Choroid plexus epithelial cell (primary cell): ENCODE data around the gene SLC23A2.
"Not testable (repeated sequence)": the region's sequence is repeated elsewhere in the genome, so short reads cannot be mapped to it uniquely, and the experiment has no call there.

Experiments
- DNase-seq: peaks from one replicate; pipeline ENCODE4 v3.0.0-alpha.2; 2010; ENCODE audit warnings: low read depth
- H3K4me3 ChIP-seq: 2 replicates; pipeline ENCODE4 v1.5.1; 2011; ENCODE audit warnings: low read depth, mild to moderate bottlenecking, control low read depth, low read length, moderate library complexity
- TF ChIP-seq, protein P1 (sequence below): conservative IDR thresholded peaks from 2 replicates; pipeline ENCODE4 v1.5.1; 2011; ENCODE audit warnings: low read depth, mild to moderate bottlenecking, control low read depth, inconsistent platforms, low read length, moderate library complexity

Gene SLC23A2

DNA sequence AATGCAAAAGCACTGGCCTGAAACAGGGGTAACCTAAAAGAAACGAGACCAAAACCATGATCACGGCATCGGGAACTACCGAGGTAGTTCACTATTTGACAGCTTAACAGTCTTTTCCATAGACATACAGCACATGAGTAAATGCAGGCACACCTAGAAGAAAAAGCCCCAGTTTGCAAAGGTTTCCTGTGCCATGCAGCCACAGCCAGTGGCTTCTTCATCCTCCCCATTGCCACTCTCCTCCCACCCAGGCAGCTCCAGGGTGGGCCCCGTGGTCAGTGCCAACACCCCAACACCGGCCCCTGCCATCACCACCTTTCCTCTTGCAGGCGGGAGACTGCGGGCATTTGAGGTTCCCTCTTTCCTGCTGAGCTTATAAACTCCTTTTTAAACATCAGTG, 115.4 kb downstream of the SLC23A2 start:
- H3K4me3 ChIP-seq: no peak overlapping the region
- TF ChIP-seq, protein P1, sequence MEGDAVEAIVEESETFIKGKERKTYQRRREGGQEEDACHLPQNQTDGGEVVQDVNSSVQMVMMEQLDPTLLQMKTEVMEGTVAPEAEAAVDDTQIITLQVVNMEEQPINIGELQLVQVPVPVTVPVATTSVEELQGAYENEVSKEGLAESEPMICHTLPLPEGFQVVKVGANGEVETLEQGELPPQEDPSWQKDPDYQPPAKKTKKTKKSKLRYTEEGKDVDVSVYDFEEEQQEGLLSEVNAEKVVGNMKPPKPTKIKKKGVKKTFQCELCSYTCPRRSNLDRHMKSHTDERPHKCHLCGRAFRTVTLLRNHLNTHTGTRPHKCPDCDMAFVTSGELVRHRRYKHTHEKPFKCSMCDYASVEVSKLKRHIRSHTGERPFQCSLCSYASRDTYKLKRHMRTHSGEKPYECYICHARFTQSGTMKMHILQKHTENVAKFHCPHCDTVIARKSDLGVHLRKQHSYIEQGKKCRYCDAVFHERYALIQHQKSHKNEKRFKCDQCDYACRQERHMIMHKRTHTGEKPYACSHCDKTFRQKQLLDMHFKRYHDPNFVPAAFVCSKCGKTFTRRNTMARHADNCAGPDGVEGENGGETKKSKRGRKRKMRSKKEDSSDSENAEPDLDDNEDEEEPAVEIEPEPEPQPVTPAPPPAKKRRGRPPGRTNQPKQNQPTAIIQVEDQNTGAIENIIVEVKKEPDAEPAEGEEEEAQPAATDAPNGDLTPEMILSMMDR: no peak
- no peak for DNase-seq

DNA sequence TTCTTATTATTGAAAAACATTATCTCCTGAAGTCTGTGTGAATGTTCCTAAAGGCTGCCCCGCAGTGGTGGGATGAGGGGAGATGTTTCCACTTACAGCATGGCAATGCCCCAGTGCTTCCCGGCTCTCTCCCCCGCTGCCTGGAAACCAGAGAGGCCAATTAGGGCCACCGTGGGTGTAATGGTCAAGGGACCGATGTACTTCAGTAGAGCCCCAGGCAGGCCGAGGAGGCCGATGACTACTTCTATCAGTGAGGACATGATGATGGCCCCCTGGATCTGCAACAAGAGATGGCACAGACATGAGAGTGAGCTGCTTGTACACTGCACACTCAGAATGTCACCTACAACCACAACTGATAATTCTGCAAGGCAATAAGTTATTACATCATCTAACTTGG, 117.8 kb downstream of the SLC23A2 start:
- DNase-seq: no peak

DNA sequence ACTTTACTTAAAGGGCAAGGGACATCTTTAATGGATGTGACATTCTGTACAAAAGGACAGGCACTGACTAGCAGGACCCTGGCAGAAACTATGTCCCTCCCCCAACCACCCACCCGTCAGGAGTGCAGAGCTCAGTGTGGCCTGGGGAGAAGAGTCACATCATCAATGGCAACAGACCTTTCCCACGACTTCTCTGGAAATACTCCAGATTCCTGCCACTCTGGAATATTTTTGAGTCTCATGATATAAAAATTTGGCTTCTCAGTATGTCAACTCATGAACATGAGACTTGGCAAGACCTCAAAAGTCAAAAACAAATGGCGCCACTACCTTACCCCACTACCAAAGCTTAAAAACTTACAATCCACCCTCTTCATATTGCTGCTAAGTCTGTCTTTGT, 118.3 kb downstream of the SLC23A2 start:
- H3K4me3 ChIP-seq: no peak overlapping the region
- TF ChIP-seq, protein P1: no peak
- no peak for DNase-seq

More for the DNA sequence above, 117.8 kb downstream of the SLC23A2 start:
- TF ChIP-seq, protein P1: no peak
- H3K4me3 ChIP-seq: no peak overlapping the region

DNA sequence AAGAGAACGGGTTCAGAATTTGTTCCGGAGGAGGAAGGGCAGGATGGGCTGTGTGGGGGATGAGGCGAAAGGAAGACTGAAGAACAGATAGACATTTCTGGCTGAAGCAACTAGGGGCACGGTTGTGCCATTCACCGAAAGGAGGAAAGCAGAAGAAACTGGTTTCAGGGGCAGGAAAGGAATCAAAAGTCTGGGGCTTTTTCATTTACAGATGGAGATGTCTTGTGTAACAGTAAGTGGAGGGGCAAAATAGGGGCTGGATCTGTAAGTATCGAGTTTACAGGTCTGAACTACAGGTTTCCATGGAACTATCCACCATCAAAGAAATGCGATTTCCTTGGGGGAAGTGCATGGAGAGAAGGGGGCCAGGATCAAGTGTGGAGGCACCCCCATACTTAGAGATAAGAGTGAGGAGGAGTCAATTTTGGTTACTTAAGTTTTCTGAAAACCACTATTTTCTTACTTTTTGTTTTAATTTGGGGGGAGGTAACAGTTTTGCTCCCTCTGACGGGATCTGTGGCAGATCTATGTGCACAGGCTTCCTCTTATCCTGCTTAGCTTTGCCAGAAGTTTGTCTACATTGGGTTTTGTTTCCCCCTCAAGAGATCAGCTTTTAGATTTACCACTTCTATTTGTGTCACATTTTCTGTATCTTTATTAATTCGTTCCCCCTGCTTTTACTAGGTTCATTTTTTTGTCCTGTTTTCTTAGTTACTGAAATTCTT, 120.1 kb downstream of the SLC23A2 start:
- DNase-seq: no peak
- H3K4me3 ChIP-seq: no peak overlapping the region
- TF ChIP-seq, protein P1: no peak

DNA sequence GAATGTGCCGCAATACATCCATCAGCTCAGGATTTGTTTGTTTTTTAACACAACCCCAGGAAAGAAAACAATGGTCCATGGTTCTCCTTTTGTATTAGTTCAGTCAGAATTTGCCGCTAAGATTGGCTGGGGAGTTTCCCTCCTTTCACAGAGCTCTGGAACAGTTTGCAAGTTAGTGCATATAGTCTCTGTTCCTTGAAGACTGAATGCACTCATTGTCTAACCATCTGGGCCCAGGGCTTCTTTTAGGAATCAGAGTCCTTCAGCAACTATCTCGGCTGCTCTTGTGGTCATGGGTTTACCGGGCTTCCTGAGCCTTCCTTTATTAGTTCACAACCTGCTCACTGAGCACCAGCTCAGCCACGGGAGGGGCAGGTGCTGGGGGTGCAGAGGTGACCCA, 121.3 kb downstream of the SLC23A2 start:
- no peak overlapping the region for H3K4me3 ChIP-seq
- DNase-seq: no peak
- TF ChIP-seq, protein P1: no peak

DNA sequence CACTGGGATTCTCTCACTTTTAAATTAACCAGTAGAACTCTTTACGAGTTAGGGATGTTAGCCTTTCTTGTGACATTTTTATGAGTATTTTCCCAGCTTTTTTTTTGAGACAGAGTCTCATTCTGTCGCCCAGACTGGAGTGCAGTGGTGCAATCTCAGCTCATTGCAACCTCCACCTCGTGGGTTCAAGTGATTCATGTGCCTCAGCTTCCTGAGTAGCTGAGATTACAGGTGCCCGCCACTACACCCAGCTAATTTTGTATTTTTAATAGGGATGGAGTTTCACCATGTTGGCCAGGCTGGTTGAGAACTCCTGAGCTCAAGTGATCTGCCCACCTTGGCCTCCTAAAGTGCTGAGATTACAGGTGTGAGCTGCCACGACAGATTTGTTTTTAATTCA, 123.2 kb downstream of the SLC23A2 start:
- DNase-seq, H3K4me3 ChIP-seq: not testable (repeated sequence)

DNA sequence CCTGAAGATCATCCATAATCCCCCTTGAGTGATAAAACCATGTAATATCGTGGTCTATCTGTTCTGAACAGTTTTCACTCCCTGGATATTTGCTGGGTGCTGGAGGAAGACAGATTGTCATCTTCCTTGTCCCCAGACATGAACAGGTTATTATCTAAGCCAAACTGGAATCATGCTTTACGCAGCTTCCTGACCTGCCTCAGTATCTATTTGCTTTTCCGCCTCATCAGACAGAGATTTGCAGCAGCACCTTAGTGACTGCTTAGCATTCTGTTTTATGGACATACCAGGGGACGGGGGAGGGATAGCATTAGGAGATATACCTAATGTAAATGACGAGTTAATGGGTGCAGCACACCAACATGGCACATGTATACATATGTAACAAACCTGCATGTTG, 124.6 kb downstream of the SLC23A2 start:
- DNase-seq: no peak
- TF ChIP-seq, protein P1: no peak
- H3K4me3 ChIP-seq: no peak overlapping the region
